HepG2 (cell line): ENCODE measurements around the gene ACER2. TPM values are rescaled to one million over a fixed set of nuclear protein-coding genes. Genes with fewer than 3 reads are reported as not detected.

Experiments
- ATAC-seq: fragments of 200-7000 bp; cut with Tn5 transposase; 3 replicates; pipeline ENCODE4 v1.9.1; 2020; ENCODE audit warnings: mild to moderate bottlenecking, moderate library complexity
- BruUV-seq: library from RNA; stranded (reverse); fragments of 400-500 nt; replicated peaks from 2 replicates; lab custom pipeline; 2021; lab: Mats Ljungman, UMichigan
- CTCF ChIA-PET: fragments of 300-600 bp; formaldehyde crosslinking; extraction: SDS; loops from one replicate; lab custom pipeline; 2021; ENCODE audit warnings: low total read pairs, inconsistent platforms, low intra/inter-chr PET ratio; lab: Yijun Ruan, JAX
- POLR2A ChIA-PET: fragments of 350-600 bp; sonication (Branson Sonifier 250); formaldehyde crosslinking; loops from one replicate; lab custom pipeline; 2020; ENCODE audit warnings: antibody characterized with exemption, inconsistent platforms; lab: Yijun Ruan, JAX
- DNase-seq: peaks from one replicate; pipeline ENCODE4 v3.0.0-alpha.2; 2015; ENCODE audit warnings: low spot score
- FAIRE-seq: peaks from 3 replicates; lab custom pipeline; 2011; peaks lifted over from hg19 to GRCh38; lab: Jason Lieb, UNC
- H2AFZ ChIP-seq: one replicate; pipeline ENCODE4 v1.6.1; 2011; ENCODE audit warnings: low read length, inconsistent platforms
- H3K27ac ChIP-seq: fragments of 300-600 bp; 3 replicates; pipeline ENCODE4 v1.8.0; 2011; ENCODE audit warnings: mixed run types, mild to moderate bottlenecking, mixed read lengths, low read length, inconsistent platforms; ENCODE audit not compliant: insufficient read depth; ENCODE audit errors: extremely low read length
- H3K27me3 ChIP-seq, 2 experiments: fragments of 200-600 bp in 1 of 2; 2 replicates in 1 of 2; 3 replicates in 1 of 2; pipeline versions ENCODE4 v1.6.0 to v1.8.0; 2011; ENCODE audit warnings: low read length in 2 of 2, mild to moderate bottlenecking in 2 of 2, moderate library complexity in 2 of 2, inconsistent platforms in 1 of 2; ENCODE audit not compliant: insufficient read depth in 2 of 2, control insufficient read depth in 1 of 2
- H3K36me3 ChIP-seq, 2 experiments: fragments of 200-600 bp in 1 of 2; replicated peaks in 1 of 2; 2 replicates in 1 of 2; 3 replicates in 1 of 2; pipeline versions ENCODE4 v1.5.1 to v1.8.0; 2011; ENCODE audit warnings: low read length in 2 of 2, inconsistent platforms in 1 of 2; ENCODE audit not compliant: insufficient read depth in 2 of 2, control insufficient read depth in 1 of 2
- H3K4me1 ChIP-seq: 2 replicates; pipeline ENCODE4 v1.5.1; 2012; ENCODE audit warnings: low read length, inconsistent platforms; ENCODE audit not compliant: insufficient read depth
- H3K4me2 ChIP-seq: 2 replicates; pipeline ENCODE4 v1.6.0; 2011; ENCODE audit warnings: low read depth, low read length, inconsistent platforms
- H3K4me3 ChIP-seq, 3 experiments: fragments of 200-600 bp in 1 of 3; sonication (generic), shearing (Covaris generic) in 1 of 3; replicated peaks in 1 of 3; 2 replicates each; pipeline ENCODE4 v1.5.1; 2011 to 2016; ENCODE audit warnings: low read length in 3 of 3, inconsistent platforms in 2 of 3, low read depth in 2 of 3, mild to moderate bottlenecking in 2 of 3, control low read depth in 1 of 3, mixed read lengths in 1 of 3; ENCODE audit not compliant: insufficient read depth in 1 of 3
- H3K79me2 ChIP-seq: one replicate; pipeline ENCODE4 v1.6.1; 2011; ENCODE audit warnings: low read length, inconsistent platforms; ENCODE audit not compliant: insufficient read depth
- H3K9ac ChIP-seq: 2 replicates; pipeline ENCODE4 v1.6.0; 2011; ENCODE audit warnings: mild to moderate bottlenecking, low read depth, low read length, inconsistent platforms; ENCODE audit not compliant: insufficient read depth
- H3K9me3 ChIP-seq: 2 replicates; pipeline ENCODE4 v1.5.1; 2012; ENCODE audit warnings: mild to moderate bottlenecking, low read length
- H4K20me1 ChIP-seq: 2 replicates; pipeline ENCODE4 v1.6.0; 2011; ENCODE audit warnings: inconsistent platforms, mild to moderate bottlenecking, low read length, moderate library complexity; ENCODE audit not compliant: insufficient read depth
- CEBPB ChIP-seq: IDR thresholded peaks from 2 replicates; pipeline ENCODE4 v1.6.1; 2011; ENCODE audit warnings: low read depth, low read length, improper control_type of control experiment, borderline replicate concordance
- CEBPG ChIP-seq: IDR thresholded peaks from 2 replicates; pipeline ENCODE4 v1.6.1; 2016
- HOXA9 ChIP-seq: sonication (generic); formaldehyde crosslinking; IDR thresholded peaks from 2 replicates; pipeline ENCODE4 v1.8.1; 2022; ENCODE audit warnings: missing genetic modification reagents, mild to moderate bottlenecking, moderate library complexity, borderline replicate concordance
- IRF1 ChIP-seq: sonication (generic); formaldehyde crosslinking; IDR thresholded peaks from 2 replicates; pipeline ENCODE4 v1.4.0; 2020; ENCODE audit warnings: low read depth, mild to moderate bottlenecking, missing genetic modification reagents
- KDM5A ChIP-seq: fragments of 200-600 bp; sonication (generic); IDR thresholded peaks from 2 replicates; pipeline ENCODE4 v1.7.0; 2018; ENCODE audit warnings: antibody characterized with exemption, mild to moderate bottlenecking, low read length, borderline replicate concordance
- KLF13 ChIP-seq: sonication (generic); formaldehyde crosslinking; IDR thresholded peaks from 2 replicates; pipeline ENCODE4 v1.4.0; 2020; ENCODE audit warnings: mild to moderate bottlenecking, missing genetic modification reagents
- PCBP2 ChIP-seq: fragments of 200-400 bp; formaldehyde crosslinking; optimal IDR thresholded peaks from 2 replicates; pipeline ENCODE3; 2018; ENCODE audit warnings: low read length, low read depth; ENCODE audit not compliant: poor library complexity, severe bottlenecking
- PHF20 ChIP-seq: sonication (generic); formaldehyde crosslinking; IDR thresholded peaks from 2 replicates; pipeline ENCODE4 v1.5.0; 2020; ENCODE audit warnings: mild to moderate bottlenecking, missing genetic modification reagents
- PHF5A ChIP-seq: IDR thresholded peaks from one replicate; pipeline ENCODE4 v1.6.1; 2018; ENCODE audit warnings: low read depth, missing genetic modification reagents; ENCODE audit not compliant: unreplicated experiment
- POLR2G ChIP-seq: fragments of 200-400 bp; formaldehyde crosslinking; IDR thresholded peaks from 2 replicates; pipeline ENCODE4 v1.6.1; 2018; ENCODE audit warnings: mild to moderate bottlenecking, low read depth, low read length, moderate library complexity
- RARA ChIP-seq: IDR thresholded peaks from 2 replicates; pipeline ENCODE4 v1.6.1; 2016; ENCODE audit warnings: missing genetic modification reagents, missing compliant biosample characterization
- TAF1 ChIP-seq: sonication (generic); formaldehyde crosslinking; IDR thresholded peaks from 2 replicates; pipeline ENCODE4 v1.4.0; 2020; ENCODE audit warnings: missing genetic modification reagents
- YEATS2 ChIP-seq: sonication (generic); formaldehyde crosslinking; IDR thresholded peaks from 2 replicates; pipeline ENCODE4 v1.4.0; 2020; ENCODE audit warnings: missing genetic modification reagents, borderline replicate concordance
- ZNF18 ChIP-seq: sonication (generic); formaldehyde crosslinking; IDR thresholded peaks from 2 replicates; pipeline ENCODE4 v1.8.0; 2022; ENCODE audit warnings: mild to moderate bottlenecking, missing genetic modification reagents; ENCODE audit not compliant: insufficient replicate concordance
- WGBS: methylation state at CpG from one replicate; pipeline ENCODE4 v1.1.6; 2017; ENCODE audit warnings: low lambda C conversion rate; 5-methylcytosine and 5-hydroxymethylcytosine counted together
- in situ Hi-C: cut with HindIII; loops from 2 replicates; pipeline ENCODE4 v1.10.0; 2017; ENCODE audit warnings: low pct_unique_long_range_greater_than_20kb; ENCODE audit not compliant: extremely low pct_ligation_motif_present
- intact Hi-C: fragments of 100-400 bp; cut with micrococcal nuclease; formaldehyde crosslinking; loops from one replicate; pipeline ENCODE4 v1.10.0; 2022; ENCODE audit not compliant: unreplicated experiment
- polyA plus RNA-seq, 8 experiments: library from polyadenylated mRNA; depleted of rRNA in 3 of 8; stranded (reverse) in 7 of 8; unstranded in 1 of 8; fragments of >200 nt; fragmentation: Illumina TruSeq in 4 of 8; extraction: Trizol in 4 of 8; gene quantifications; 2 replicates each; pipeline versions ENCODE4 v1.2.1 to v1.2.3, GENCODE V29; 2011 to 2016; ENCODE audit warnings: low read depth in 4 of 8, missing spikeins in 1 of 8, mixed read lengths in 1 of 8; ENCODE audit not compliant: insufficient read depth in 1 of 8
- total RNA-seq, 5 experiments: library from RNA; depleted of rRNA; stranded (reverse); fragments of >200 nt; fragmentation: Illumina TruSeq; extraction: Trizol; gene quantifications; 2 replicates each; pipeline ENCODE4 v1.2.3, GENCODE V29; 2016; ENCODE audit warnings: low read depth in 1 of 5
- TF ChIP-seq, protein P1 (sequence below): sonication (generic); formaldehyde crosslinking; IDR thresholded peaks from 2 replicates; pipeline ENCODE4 v1.8.1; 2023; ENCODE audit warnings: mild to moderate bottlenecking, moderate library complexity, missing genetic modification reagents
- TF ChIP-seq, protein P2 (sequence below): sonication (generic); formaldehyde crosslinking; IDR thresholded peaks from 2 replicates; pipeline ENCODE4 v1.4.0; 2020; ENCODE audit warnings: missing genetic modification reagents, borderline replicate concordance
- TF ChIP-seq, protein P3 (sequence below): sonication (generic); formaldehyde crosslinking; conservative IDR thresholded peaks from 2 replicates; pipeline ENCODE4 v1.8.0; 2022; ENCODE audit warnings: missing genetic modification reagents

The ACER2 gene
- total and polyA plus RNA-seq, 2 of the 13 experiments (the other 11 are each of a cell fraction or from before 2014, with no cell fraction given) = 1.9 to 3.4 TPM

- ATAC-seq (no peak), FAIRE-seq (no peak), DNase-seq (no peak)
- H3K9me3 ChIP-seq = no peaks in the 10 kb centered on the region
- in situ Hi-C loops (no loop called here), intact Hi-C loops (loop anchor here (5.0 to 10.0 kb wide), 2 partner anchors 146 to 323 kb away; partner anchors contain the start of gene DENND4C)
- POLR2A ChIA-PET = interaction anchor here (1.6 kb wide), 1 partner anchor 148 kb away, joined by 4 read pairs; the partner anchor contains the start of gene DENND4C
- H3K79me2 ChIP-seq = peaks cover 32% of the 10 kb centered on the region
- peak overlapping the region; percentile 73 to 98 (median 93) for H3K4me3 ChIP-seq
- 70% methylated on average over 4 of the region's 4 CpGs for WGBS
- peak overlapping the region; percentile 98 for H3K9ac ChIP-seq
- CTCF ChIA-PET = no interaction called here
- H3K27me3 ChIP-seq = no peaks in the 10 kb centered on the region; a peak in 1 of 5 replicates
- H3K36me3 ChIP-seq = peaks cover 10 to 48% of the 10 kb centered on the region in 2 experiments
- peaks cover 31% of the 10 kb centered on the region for H3K4me1 ChIP-seq
- H2AFZ ChIP-seq = no peak overlapping the region
- H3K27ac ChIP-seq = peak overlapping the region; percentile 91
- BruUV-seq = no TSS peak
- H4K20me1 ChIP-seq = peaks cover 32% of the 10 kb centered on the region
- peak overlapping the region; percentile 85 for H3K4me2 ChIP-seq
- TF ChIP-seq CEBPG (CRISPR knock-in tag) = 0 out of 2 replicates have a peak, but pooled peaks have one; percentile 20
- no peak for TF ChIP-seq YEATS2
- no peak for TF ChIP-seq PHF5A (CRISPR knock-in tag)
- no peak for TF ChIP-seq RARA (CRISPR knock-in tag)
- TF ChIP-seq, protein P1, sequence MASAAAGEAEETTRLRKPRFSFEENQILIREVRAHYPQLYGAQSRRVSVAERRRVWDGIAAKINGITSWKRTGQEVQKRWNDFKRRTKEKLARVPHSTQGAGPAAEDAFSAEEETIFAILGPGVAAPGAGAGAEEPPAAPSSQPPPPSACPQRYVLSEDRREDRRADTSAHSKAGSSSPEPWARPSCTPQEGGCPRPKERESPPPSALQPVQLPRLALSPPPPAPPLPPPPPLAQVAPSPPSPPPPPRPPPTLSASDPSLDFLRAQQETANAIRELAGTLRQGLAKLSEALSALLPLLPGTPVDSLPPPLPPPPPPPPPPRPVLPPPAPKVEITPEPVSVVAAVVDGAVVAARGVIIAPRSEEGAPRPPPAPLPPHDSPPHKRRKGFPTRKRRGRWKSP (CRISPR knock-in tag) = no peak
- no peak for TF ChIP-seq PHF20 (CRISPR knock-in tag)
- TF ChIP-seq IRF1 (CRISPR knock-in tag) = no peak
- TF ChIP-seq KLF13 (CRISPR knock-in tag) = no peak
- peak; percentile 44; the same call in 1 of the 2 replicates for TF ChIP-seq CEBPB
- TF ChIP-seq PCBP2 = no peak
- no peak for TF ChIP-seq ZNF18 (CRISPR knock-in tag)
- TF ChIP-seq POLR2G = 0 out of 2 replicates have a peak, but pooled peaks have one; percentile 24
- TF ChIP-seq, protein P2, sequence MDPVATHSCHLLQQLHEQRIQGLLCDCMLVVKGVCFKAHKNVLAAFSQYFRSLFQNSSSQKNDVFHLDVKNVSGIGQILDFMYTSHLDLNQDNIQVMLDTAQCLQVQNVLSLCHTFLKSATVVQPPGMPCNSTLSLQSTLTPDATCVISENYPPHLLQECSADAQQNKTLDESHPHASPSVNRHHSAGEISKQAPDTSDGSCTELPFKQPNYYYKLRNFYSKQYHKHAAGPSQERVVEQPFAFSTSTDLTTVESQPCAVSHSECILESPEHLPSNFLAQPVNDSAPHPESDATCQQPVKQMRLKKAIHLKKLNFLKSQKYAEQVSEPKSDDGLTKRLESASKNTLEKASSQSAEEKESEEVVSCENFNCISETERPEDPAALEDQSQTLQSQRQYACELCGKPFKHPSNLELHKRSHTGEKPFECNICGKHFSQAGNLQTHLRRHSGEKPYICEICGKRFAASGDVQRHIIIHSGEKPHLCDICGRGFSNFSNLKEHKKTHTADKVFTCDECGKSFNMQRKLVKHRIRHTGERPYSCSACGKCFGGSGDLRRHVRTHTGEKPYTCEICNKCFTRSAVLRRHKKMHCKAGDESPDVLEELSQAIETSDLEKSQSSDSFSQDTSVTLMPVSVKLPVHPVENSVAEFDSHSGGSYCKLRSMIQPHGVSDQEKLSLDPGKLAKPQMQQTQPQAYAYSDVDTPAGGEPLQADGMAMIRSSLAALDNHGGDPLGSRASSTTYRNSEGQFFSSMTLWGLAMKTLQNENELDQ (CRISPR knock-in tag) = no peak
- no peak for TF ChIP-seq HOXA9 (CRISPR knock-in tag)
- TF ChIP-seq, protein P3, sequence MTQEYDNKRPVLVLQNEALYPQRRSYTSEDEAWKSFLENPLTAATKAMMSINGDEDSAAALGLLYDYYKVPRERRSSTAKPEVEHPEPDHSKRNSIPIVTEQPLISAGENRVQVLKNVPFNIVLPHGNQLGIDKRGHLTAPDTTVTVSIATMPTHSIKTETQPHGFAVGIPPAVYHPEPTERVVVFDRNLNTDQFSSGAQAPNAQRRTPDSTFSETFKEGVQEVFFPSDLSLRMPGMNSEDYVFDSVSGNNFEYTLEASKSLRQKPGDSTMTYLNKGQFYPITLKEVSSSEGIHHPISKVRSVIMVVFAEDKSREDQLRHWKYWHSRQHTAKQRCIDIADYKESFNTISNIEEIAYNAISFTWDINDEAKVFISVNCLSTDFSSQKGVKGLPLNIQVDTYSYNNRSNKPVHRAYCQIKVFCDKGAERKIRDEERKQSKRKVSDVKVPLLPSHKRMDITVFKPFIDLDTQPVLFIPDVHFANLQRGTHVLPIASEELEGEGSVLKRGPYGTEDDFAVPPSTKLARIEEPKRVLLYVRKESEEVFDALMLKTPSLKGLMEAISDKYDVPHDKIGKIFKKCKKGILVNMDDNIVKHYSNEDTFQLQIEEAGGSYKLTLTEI (CRISPR knock-in tag) = no peak
- TF ChIP-seq KDM5A = no peak
- no peak for TF ChIP-seq TAF1 (CRISPR knock-in tag)
Measured at GRCh38 chr9:19378164-19378563, 30.6 kb upstream of the ACER2 start.
